Measurements from ENCODE around the gene CSNK2A3. TPM values are rescaled to one million over a fixed set of nuclear protein-coding genes. Genes with fewer than 3 reads are reported as not detected.

CSNK2A3 gene
- total and polyA plus RNA-seq, 2 experiments from 2014 or later = 0.45 to 0.83 TPM

GRCh38 chr11:11390068-11390771, 37.2 kb upstream of the CSNK2A3 start:
- H3K27ac ChIP-seq = no peak overlapping the region

GRCh38 chr11:11389238-11389637, 36.2 kb upstream of the CSNK2A3 start:
- DNase-seq (ENCODE audit: low spot score) = no peak
- TF ChIP-seq EZH2 (IDR thresholded peaks at IDR 0.05; ENCODE audit: borderline replicate concordance) = no peak
- TF ChIP-seq EZH2phosphoT487 (IDR thresholded peaks at IDR 0.05; ENCODE audit: low read depth, severe bottlenecking, unreplicated experiment) = no peak
- no peak for TF ChIP-seq CTCF (IDR thresholded peaks at IDR 0.05; ENCODE audit: poor library complexity)
- Histone ChIP-seq H2AFZ (no peak overlapping the region), H3K4me2 (no peak overlapping the region), H3K27me3 (no peaks in the 10 kb centered on the region), H4K20me1 (ENCODE audit: insufficient read depth, poor library complexity, severe bottlenecking) (no peaks in the 10 kb centered on the region), H3K27ac (no peak overlapping the region), H3K4me1 (ENCODE audit: insufficient read depth) (no peaks in the 10 kb centered on the region), H3K9me3 (ENCODE audit: low read depth) (no peaks in the 10 kb centered on the region), H3K4me3 (no peak overlapping the region), H3K36me3 (replicated peaks; ENCODE audit: insufficient read depth, low read depth) (no peaks in the 10 kb centered on the region), H3K9me2 (replicated peaks; ENCODE audit: insufficient read depth) (no peaks in the 10 kb centered on the region), H3K79me2 (no peaks in the 10 kb centered on the region)
- 91% methylated on average over 4 of the region's 4 CpGs for WGBS (ENCODE audit: low lambda C conversion rate, missing lambda C conversion rate)

More at GRCh38 chr11:11390068-11390771, 37.2 kb upstream of the CSNK2A3 start:
- no peak overlapping the region for H3K4me3 ChIP-seq
- H3K4me2 ChIP-seq = no peak overlapping the region
- no peaks in the 10 kb centered on the region for H3K36me3 ChIP-seq (replicated peaks; ENCODE audit: insufficient read depth, low read depth)
- no peak for TF ChIP-seq EZH2phosphoT487 (IDR thresholded peaks at IDR 0.05; ENCODE audit: low read depth, severe bottlenecking, unreplicated experiment)
- no peak for TF ChIP-seq CTCF (IDR thresholded peaks at IDR 0.05; ENCODE audit: poor library complexity)
- no peak for TF ChIP-seq EZH2 (IDR thresholded peaks at IDR 0.05; ENCODE audit: borderline replicate concordance)
- no peaks in the 10 kb centered on the region for H3K9me3 ChIP-seq (ENCODE audit: low read depth)
- H3K4me1 ChIP-seq (ENCODE audit: insufficient read depth) = no peaks in the 10 kb centered on the region
- no peaks in the 10 kb centered on the region for H3K9me2 ChIP-seq (replicated peaks; ENCODE audit: insufficient read depth)
- no peak overlapping the region for H2AFZ ChIP-seq
- 72% methylated on average over 5 of the region's 5 CpGs for WGBS (ENCODE audit: low lambda C conversion rate, missing lambda C conversion rate)
- H3K79me2 ChIP-seq = no peaks in the 10 kb centered on the region
- no peak for DNase-seq (ENCODE audit: low spot score)
- H4K20me1 ChIP-seq (ENCODE audit: insufficient read depth, poor library complexity, severe bottlenecking) = no peaks in the 10 kb centered on the region
- no peaks in the 10 kb centered on the region for H3K27me3 ChIP-seq

- WGBS (ENCODE audit: low lambda C conversion rate, missing lambda C conversion rate) = 72% methylated on average over 10 of the region's 10 CpGs
- Histone ChIP-seq H3K4me1 (ENCODE audit: insufficient read depth) (no peaks in the 10 kb centered on the region), H4K20me1 (ENCODE audit: insufficient read depth, poor library complexity, severe bottlenecking) (no peaks in the 10 kb centered on the region), H3K4me2 (no peak overlapping the region), H3K79me2 (no peaks in the 10 kb centered on the region), H3K9me3 (ENCODE audit: low read depth) (no peaks in the 10 kb centered on the region), H2AFZ (no peak overlapping the region), H3K27me3 (no peaks in the 10 kb centered on the region), H3K9me2 (replicated peaks; ENCODE audit: insufficient read depth) (no peaks in the 10 kb centered on the region), H3K27ac (no peak overlapping the region), H3K36me3 (replicated peaks; ENCODE audit: insufficient read depth, low read depth) (no peaks in the 10 kb centered on the region), H3K4me3 (no peak overlapping the region)
- DNase-seq (ENCODE audit: low spot score) = no peak
- no peak for TF ChIP-seq EZH2phosphoT487 (IDR thresholded peaks at IDR 0.05; ENCODE audit: low read depth, severe bottlenecking, unreplicated experiment)
- TF ChIP-seq EZH2 (IDR thresholded peaks at IDR 0.05; ENCODE audit: borderline replicate concordance) = no peak
- TF ChIP-seq CTCF (IDR thresholded peaks at IDR 0.05; ENCODE audit: poor library complexity) = no peak
Measured at GRCh38 chr11:11387622-11388305, 34.7 kb upstream of the CSNK2A3 start.
